NCI-H446 treated with DMSO at 0.1 percent for 48 hours (cell line): ENCODE results near the gene SPIRE2.
"Not testable (repeated sequence)": the region's sequence is repeated elsewhere in the genome, so short reads cannot be mapped to it uniquely, and the experiment has no call there.

ENCODE experiments used
- DNase-seq: peaks from one replicate; lab custom pipeline; 2025; lab: John Stamatoyannopoulos, UW

SPIRE2 gene

DNA sequence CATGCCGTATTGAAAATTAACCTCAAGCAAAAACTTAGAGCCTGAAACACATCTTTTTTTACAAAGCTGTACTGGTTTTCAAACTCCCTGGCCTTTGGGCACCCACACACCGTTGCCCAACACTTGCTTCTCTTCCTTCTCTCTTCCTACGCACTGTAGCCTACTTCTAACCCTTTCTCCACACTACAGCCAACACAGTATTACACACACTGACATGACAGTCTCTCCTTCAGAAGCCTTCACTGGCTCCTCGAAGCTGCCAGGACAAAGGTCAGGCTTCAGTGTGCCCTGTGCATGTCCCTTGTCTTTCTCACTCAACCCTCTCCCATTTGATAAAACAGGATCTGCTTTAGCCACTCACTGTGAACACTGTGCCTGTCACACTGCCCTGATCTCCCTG lies 19.8 kb upstream of the SPIRE2 start:
- no peak for DNase-seq

DNA sequence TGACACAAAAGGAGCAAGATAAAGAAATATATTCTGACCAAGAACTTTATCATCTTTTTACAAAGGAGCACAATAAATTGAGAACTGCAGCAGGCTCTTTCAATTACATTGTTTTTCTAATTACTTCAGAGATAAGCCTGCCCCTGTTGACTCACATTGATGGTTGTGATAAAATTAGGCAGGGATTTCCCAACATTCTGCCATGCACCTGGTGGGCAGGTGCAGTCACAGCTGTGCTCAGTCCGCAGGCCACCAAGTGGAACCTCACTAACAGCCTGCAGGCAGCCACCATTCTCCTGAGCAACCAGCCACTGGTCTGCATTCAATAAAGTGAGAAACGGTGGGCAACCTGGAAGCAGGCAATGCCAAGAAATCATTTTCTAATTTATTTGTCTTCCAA lies 17.0 kb upstream of the SPIRE2 start:
- no peak for DNase-seq

DNA sequence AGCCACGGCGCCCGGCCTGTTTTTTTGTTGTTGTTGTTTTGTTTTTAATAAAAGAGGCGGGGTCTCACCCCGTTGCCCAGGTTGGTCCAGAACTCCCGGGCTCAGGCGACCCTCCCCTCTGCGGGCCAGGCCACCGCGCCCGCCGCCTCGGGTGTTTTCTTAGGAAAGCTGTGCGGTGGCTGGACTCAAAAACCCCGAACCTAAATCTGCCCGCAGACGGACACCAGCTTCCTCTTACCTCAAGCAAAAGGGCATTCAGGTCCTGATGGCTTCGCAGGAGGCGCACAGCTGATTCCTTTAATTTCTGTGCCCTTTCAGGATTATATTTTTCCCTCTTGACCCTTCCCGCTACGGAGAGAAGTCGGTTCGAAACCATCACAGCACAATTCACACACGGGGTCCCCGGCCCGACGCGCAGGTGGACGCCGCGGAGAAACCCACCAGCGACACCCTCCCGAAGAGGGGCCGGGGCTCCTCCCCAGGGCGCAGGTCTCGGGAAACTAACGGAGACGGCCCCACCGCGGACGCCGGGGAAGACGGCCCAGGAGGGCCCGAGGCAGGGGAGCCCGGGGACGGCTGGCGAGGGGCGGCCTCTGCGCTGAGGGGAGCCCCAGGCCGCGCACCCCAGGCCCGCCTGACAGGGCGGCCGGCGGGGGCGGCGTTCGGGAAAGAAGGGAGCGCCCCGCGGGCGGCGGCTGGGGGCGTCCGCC lies 12.5 kb upstream of the SPIRE2 start:
- DNase-seq, result no peak

GRCh38 chr16:89818851-89819403 lies 9.3 kb upstream of the SPIRE2 start:
- not testable (repeated sequence) for DNase-seq

GRCh38 chr16:89819448-89819847 lies 8.8 kb upstream of the SPIRE2 start:
- not testable (repeated sequence) for DNase-seq

DNA sequence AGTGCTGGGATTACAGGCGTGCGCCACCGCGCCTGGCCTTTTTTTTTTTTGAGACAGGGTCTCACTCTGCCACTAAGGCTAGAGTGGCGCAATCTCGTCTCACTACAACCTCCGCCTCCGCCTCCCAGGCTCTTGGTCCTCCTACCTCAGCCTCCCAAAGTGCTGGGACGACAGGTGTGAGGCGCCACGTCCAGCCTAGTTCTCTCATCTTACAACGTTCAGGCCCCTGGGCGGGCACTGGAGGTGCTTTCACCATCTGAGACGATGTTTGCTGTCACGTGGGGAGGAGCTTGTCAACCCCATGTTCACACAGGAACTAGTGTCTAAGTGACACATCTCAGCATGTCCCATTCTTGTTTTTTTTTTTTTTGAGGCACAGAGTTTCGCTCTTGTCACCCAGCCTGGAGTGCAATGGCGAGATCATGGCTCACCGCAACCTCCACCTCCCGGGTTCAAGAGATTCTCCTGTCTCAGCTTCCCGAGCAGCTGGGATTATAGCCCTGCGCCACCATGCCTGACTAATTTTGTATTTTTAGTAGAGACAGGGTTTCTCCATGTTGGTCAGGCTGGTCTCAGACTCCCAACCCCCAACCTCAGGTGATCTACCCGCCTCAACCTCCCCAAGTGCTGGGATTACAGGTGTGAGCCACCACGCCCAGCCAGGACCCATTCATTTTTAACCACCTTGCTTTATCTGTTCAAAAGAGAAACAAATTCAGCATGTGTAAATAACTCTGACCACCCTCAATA lies 6.7 kb upstream of the SPIRE2 start:
- DNase-seq, result no peak

DNA sequence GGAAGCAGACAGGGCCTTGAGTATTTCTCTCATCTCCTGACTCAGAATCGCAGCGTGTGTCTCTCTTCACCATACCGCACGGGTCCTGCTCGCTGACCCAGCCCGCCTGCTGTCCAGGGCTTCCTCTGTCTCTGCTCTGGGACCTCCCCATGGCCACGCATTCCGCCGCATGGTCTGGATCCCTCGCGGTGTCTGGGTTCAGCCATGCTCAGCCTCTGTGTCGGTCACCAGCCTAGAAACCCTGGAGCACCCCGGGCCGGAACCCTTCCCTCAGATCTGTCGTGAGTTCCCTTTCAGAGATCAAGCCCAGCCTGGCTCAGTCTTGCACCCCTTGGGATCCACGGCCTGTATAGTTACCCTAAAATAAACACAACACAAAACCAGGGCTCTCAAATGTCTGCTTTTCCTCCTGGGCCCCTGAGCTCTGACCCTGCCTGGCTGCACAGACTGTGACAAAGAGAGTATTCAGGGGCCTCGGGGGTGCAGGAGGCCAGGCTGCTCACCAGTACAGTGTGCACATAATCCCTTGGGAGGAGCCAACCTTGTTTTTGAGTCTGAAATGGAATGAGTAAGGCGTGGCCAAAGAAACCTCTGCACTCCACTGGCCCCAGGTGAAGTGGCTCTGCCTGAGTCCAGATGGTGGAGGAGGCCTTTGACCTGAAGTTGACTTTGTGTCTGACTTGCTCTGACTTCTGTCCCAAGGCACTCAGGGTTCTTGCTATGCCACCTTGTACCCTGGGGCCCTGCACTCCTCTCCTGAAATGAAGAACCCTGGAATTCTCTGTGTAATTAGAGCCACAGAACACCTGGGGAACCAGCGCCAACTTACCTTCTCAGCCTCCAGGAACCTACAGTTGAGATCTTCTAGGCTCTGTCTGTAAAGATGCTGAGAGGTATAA lies 5.8 kb upstream of the SPIRE2 start:
- DNase-seq, result no peak

- DNase-seq, result no peak
These were observed 5.0 kb upstream of the SPIRE2 start for GRCh38 chr16:89823087-89823823.

DNA sequence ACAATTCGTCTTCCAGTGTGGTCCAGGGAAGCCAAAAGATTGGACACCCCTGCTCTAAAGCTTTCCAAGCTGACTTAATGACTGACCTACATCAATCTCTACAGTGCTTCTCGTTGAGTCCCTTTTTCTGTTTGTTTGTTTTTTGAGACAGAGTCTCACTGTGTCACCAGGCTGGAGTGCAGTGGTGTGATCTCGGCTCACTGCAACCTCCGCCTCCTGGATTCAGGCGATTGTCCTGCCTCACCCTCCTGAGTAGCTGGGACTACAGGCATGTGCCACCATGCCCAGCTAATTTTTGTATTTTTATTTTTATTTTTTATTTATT lies 4.5 kb upstream of the SPIRE2 start:
- DNase-seq, result not testable (repeated sequence)

DNA sequence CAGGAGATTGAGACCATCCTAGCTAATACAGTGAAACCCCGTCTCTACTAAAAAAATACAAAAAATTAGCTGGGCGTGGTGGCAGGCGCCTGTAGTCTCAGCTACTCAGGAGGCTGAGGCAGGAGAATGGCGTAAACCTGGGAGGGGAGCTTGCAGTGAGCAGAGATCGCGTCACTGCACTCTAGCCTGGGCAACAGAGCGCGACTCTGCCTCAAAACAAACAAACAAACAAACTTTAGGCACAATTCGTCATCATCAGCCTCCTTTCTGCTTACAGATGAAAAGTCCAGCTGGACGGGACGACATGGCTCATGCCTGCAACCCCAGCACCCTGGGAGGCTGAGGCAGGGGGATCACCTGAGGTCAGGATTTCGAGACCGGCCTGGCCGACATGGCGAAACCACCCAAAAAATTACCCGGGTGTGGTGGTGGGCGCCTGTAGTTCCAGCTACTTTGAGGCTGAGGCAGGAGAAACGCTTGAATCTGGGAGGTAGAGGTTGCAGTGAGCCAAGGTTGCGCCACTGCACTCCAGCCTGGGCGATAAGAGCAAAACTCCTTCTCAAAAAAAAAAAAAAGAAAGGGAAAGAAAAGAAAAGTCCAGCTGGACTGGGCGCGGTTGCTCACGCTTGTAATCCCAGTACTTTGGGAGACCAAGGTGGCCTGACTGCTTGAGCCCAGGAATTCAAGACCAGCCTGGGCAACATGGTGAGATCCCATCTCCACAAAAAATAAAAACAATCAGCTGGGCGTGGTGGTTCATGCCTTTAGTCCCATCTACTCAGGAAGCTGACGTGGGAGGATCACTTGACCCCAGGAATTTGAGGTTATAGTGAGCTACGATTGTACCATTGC lies 1.5 kb upstream of the SPIRE2 start:
- no peak for DNase-seq

GRCh38 chr16:89827383-89828198 lies 684 bp upstream of the SPIRE2 start:
- no peak for DNase-seq

GRCh38 chr16:89828870-89829629 lies 775 bp downstream of the SPIRE2 start:
- DNase-seq, result no peak

DNA sequence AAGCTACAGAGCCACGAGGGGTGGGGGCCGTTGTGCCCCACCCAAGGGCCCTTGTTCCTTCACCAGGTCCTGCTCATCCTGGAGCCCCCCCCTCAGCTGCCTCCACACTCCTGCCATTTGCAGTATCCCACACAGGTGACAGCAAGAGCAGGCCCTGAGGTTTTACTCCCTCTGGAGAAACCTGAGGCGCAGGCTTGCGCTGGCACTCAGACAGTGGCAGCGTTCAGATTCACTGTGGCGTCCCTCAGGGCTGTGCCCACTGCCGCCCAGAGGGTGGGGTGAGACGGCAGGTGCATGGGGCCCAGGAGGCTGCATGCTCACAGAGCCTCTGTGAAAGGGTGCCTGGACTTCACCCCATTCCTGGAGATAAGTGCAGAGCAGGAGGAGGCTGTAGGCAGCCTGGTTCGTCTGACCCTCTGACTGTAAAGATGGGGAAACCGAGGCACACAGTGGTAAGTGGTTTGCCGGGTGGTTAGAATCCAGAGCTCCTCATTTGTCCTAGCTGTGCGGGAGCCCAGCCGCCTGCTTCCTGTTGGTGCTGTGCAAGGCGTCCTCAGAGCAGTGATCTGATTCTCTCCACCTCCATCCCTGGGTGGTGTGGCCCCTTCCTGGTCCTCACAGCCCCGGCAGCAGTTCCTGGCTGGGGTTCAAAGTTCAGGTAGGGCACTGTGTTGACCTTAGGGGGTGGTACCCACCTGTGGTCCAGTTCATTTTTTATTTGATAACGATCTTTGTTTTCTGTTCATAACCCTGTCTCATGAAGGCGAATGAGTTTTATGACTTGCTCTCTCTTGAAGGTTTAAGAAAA lies 1.6 kb downstream of the SPIRE2 start:
- DNase-seq, result no peak

DNA sequence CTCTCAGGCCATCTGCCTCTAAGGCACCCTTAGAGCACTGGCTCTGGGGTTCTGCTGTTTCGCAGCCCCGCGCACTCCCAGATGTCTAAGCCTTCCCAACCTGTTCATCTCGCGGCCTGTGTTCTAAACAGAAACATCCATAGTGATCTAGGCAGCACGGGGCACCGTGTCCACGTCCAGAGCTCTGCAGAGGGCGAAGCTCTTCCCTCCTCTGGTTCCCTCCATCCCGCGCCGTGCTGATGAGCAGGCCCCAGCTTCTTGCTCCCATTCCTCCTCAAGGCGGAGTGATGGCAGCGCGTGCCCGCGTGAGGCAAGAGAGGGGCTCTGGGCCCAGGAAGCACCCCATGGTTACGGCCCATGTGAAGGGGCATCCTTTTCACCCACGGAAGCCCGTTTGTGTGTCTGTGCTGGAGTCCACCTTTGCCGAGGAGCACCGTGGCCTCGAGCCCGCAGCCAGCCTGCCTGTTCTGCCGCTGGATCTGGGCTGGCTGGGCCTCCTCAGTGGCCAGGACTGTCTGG lies 3.6 kb downstream of the SPIRE2 start:
- no peak for DNase-seq

- not testable (repeated sequence) for DNase-seq
These were observed 5.5 kb downstream of the SPIRE2 start for GRCh38 chr16:89833664-89834363.

GRCh38 chr16:89834813-89835363 lies 6.6 kb downstream of the SPIRE2 start:
- DNase-seq, result not testable (repeated sequence)

DNA sequence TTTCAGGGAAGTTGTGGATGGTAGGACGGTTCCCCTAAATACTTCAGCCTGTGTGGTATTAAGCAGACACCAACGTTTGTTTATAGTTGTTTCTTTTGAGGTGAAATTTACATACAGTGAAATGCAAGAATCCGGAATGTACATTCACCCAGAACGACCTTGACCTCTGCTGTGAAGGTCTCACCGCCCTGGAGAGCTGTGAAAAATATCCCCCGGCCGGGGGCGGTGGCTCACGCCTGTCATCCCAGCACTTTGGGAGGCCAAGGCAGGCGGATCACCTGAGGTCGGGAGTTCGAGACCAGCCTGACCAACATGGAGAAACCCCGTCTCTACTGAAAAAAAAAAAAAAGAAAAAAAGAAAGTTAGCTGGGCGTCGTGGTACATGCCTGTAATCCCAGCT lies 8.2 kb downstream of the SPIRE2 start:
- DNase-seq, result not testable (repeated sequence)
